NCI-H1417 treated with DMSO at 0.1 percent for 48 hours (cell line): ENCODE results near the gene PLEKHG4B.
"Not testable (repeated sequence)": the region's sequence is repeated elsewhere in the genome, so short reads cannot be mapped to it uniquely, and the experiment has no call there.

Experiments used
- DNase-seq: peaks from one replicate; lab custom pipeline; 2025; lab: John Stamatoyannopoulos, UW

The PLEKHG4B gene

GRCh38 chr5:93221-93980, 1.4 kb downstream of the PLEKHG4B start:
- DNase-seq: no peak

- DNase-seq: no peak
Observed at GRCh38 chr5:94113-94892, 2.3 kb downstream of the PLEKHG4B start.

DNA sequence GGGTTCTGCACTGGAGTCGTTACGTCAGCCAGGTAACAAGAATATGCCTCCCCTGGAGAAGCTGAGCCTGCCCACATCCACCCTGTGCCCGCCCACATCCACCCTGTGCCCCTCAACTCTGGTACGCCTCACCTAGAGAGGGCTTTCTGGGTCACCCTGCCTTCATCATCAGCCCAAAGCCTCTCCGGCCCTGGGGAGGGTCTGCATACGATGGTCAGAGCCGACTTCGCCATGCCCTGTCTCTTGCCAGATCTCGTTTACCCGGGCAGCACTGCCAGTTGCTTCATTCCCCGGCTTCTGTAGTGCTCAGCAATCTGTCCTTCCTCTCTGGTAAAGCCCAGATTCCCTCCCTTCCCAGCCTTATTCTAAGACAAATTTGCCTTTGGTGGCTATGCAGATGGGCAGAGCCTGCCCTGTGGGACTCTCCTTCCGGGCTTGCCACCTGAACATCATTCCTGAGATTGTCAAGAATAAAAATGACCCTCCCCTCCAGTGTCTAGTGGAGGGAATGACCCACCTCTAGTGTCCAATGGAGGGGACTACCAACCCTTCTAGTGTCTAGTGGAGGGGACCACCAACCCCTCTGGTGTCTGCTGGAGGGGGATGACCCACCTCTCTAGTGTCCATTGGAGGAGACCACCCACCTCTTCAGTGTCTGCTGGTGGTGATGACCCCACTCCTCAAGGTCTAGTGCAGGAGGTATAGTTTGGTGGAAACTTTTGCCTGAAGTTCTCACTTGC, 3.4 kb downstream of the PLEKHG4B start:
- no peak for DNase-seq

DNA sequence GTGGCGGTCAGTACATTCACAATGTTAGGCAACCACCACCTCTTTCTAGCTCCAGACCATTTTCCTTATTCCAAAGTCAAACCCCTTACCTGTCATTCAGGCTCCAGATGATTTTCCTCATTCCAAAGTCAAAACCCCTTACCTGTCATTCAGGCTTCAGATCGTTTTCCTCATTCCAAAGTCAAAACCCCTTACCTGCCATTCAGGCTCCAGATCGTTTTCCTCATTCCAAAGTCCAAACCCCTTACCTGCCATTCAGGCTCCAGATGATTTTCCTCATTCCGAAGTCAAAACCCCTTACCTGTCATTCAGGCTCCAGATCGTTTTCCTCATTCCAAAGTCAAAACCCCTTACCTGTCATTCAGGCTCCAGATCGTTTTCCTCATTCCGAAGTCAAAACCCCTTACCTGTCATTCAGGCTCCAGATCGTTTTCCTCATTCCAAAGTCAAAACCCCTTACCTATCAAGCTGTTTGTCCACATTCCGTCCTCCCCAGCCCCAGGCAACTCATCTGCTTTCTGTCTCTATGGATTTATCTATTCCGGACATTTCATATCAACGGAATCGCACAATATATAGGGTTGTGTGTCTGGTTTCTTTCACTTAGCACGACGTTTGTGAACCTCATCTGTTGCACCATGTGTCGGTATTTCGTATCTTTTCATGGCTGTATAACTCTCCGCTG, 5.2 kb downstream of the PLEKHG4B start:
- DNase-seq: no peak

DNA sequence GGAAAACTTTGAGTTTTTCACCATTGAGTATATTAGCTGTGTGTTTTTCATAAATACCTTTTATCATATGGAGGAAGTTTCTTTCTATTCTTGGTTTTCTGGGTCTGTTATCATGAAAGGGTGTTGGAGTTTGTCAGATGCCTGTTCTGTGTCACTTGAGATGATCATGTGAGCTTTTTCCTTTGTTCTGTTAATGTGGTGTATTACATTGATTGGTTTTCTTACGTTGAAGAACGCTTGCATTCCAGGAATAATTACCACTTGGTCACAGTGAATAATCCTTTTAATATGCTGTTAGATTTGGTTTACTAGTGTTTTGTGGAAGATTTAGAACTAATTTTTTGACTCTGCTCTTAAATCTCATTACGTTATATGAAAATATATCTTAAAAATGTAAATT, 7.8 kb downstream of the PLEKHG4B start:
- DNase-seq: no peak

DNA sequence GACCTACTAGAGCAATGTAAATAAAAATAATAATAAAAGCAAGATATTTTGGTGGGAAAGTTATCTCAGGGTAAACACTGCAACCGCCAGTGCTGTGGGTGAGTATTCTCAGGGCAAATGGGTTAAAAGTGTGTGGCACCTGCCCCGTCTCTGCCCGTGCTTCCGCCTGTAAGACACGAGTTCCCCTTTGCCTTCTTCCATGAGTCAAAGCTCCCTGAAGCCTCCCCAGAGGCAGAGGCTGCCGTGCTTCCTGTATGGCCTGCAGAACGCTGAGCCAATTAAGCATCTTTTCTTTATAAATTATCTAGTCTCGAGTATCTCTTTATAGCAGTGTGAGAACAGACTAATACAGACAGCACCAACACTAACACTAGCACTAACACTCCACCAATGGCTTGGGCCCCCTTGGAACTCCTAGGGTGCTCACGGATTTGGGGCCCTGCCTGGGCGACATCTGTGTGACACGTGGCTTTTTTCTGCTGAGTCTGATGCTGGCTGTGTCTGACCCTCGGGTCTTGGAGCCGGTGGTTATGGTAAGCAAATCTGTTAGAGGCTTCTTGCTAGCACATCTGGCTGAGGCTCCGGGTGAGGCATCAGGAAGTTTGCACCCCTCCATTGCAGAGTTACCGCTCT, 10.6 kb downstream of the PLEKHG4B start:
- DNase-seq: no peak

- DNase-seq: not testable (repeated sequence)
Observed at GRCh38 chr5:104106-104505, 12.1 kb downstream of the PLEKHG4B start.

GRCh38 chr5:104778-105296, 12.9 kb downstream of the PLEKHG4B start:
- DNase-seq: no peak

- DNase-seq: no peak
Observed at GRCh38 chr5:105504-106070, 13.6 kb downstream of the PLEKHG4B start.

GRCh38 chr5:106587-106986, 14.6 kb downstream of the PLEKHG4B start:
- DNase-seq: no peak

DNA sequence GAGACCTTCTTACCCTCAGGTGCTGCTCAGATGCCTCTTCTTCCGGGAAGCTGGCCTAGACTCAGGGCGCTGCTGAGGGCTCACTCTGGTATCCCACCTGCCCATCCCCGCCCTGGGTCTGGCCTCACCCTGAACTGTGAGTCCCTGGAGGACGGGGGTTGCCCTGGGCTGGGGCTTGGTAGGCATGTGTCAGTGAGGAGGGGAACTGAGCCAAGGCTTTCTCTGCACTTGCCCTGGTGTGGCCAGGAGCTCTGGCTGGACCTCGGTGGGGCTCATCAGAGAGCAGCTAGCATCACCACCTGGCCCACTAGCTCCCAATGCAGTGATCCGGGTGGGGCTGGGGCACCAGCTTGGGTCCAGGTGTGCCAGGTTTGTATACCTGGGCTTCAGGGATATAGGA, 15.6 kb downstream of the PLEKHG4B start:
- DNase-seq: no peak

- no peak for DNase-seq
Observed at GRCh38 chr5:109826-110225, 17.9 kb downstream of the PLEKHG4B start.

DNA sequence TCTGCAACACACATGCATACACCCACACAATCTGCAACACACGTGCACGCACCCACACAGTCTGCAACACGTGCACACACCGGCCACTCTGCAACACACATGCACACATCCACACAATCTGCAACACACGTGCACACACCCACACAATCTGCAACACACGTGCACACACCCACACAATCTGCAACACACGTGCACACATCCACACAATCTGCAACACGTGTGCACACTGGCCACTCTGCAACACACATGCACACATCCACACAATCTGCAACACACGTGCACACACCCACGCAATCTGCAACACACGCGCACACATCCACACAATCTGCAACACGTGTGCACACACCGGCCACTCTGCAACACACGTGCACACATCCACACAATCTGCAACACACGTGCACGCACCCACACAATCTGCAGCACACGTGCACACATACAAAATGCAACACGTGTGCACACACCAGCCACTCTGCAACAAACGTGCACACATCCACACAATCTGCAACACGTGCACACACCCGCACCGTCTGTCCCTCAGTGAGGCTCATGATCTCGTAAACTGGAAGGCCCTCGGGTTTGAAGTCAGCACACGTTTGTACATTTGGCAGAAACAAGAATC, 18.4 kb downstream of the PLEKHG4B start:
- DNase-seq: no peak

DNA sequence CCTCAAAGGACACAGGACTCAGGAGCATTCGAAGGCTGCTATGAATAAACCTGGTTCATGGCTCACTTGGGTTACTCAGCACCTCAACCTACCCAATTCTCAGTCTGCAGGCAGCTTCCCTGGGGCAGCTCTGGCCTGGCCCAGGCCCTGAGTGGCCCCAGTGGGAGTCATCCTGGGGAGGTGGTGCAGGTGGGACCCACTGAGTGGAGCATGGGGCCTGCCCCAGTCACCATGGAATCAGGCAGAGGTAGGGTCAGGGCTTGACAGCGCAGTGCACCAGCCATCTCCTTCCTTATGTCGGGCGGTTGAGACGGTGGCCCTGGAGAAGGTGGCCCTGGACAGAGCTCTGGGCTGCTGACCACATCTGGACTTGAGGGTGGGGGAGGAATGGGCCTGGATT, 19.2 kb downstream of the PLEKHG4B start:
- DNase-seq: no peak

GRCh38 chr5:119486-120097, 27.6 kb downstream of the PLEKHG4B start:
- no peak for DNase-seq

DNA sequence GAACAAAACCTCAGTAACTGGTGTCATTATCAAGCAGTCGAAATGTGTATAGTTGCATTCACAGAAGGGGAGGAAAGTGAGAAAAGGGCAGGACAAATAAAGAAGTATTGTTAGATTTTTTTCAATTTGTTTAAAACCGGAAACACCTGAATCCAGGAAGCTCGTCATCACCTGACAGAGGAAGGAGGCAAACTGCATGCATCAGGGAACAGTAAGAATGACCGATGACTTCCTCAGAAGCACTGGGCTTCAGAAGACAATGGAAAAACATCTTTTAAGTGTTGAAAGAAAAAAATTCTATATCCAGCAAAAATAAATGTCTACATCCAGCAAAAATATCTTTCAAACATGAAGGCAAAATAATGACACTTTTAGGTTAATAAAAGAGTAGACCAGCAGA, 29.5 kb downstream of the PLEKHG4B start:
- DNase-seq: no peak

- DNase-seq: no peak
Observed at GRCh38 chr5:125815-126214, 33.8 kb downstream of the PLEKHG4B start.

GRCh38 chr5:126806-127205, 34.8 kb downstream of the PLEKHG4B start:
- DNase-seq: no peak

DNA sequence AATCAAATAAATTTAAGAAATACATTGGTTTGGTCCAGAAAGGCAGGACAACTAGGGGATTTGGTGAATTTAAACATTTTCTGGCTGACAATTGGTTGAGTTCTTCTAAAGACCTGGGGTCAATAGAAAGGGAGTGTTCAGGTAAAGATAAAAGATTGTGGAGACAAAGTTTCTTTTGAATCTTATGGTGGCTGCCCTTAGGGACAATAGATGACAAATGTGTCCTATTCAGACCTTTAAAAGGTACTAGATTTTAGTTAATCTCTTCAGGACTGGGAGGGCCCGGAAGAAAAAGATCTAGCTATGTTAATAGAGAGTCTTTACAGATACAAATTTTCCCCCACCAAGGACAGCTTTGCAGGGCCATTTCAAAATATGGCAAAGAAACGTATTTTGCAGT, 35.9 kb downstream of the PLEKHG4B start:
- DNase-seq: no peak

- no peak for DNase-seq
Observed at GRCh38 chr5:128446-128845, 36.5 kb downstream of the PLEKHG4B start.
